ENCODE data around the gene XYLB. TPM values are rescaled to one million over a fixed set of nuclear protein-coding genes. Genes with fewer than 3 reads are reported as not detected.
"Not testable (repeated sequence)": the region's sequence is repeated elsewhere in the genome, so short reads cannot be mapped to it uniquely, and the experiment has no call there.

XYLB gene
- polyA plus RNA-seq (0.50 and 1.8 TPM in 2 replicates), polyA minus RNA-seq (1.7 and 3.1 TPM in 2 replicates)

DNA sequence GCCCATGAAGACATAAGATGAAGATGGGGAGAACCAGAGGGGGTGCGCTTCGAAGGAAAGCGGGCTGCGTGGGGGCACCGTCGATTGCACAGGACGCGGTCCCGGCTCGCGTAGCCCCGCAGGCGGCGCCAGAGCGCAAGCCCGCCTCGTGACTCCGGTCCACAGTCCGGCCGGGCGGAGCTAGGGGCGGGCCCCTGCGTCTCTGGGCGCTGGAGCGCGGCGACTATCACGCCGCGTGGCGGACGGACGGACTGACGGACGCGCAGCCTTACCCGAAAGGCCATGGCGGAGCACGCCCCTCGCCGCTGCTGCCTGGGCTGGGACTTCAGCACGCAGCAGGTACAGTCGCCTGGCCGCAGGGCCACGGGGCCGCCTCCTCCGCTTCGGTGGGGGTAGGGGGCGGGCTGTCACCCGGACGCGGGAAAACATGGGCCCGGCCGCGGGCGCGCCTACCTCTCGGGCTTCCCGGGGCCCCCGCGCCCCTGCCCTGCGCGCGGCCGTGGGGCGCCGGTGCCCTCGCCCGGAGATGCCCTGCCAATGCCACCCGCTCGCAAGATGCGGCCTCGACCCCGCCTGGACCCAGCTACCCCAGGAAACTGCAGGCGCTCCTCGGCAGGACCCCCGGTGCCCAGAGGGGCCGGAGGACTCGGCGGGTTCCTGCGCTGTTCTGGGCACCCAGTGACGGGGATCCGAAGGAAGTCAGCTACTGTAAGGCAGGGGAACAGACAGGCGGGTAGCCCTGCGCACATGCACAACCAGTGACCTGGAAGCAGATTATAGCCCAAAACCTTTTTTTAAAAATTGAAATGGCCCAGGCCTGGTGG lies at the start of gene XYLB:
TSS of gene XYLB (plus strand) at position 199 of the 824 bp plus-strand sequence. CDS start at position 283, 84 bp downstream.
- Histone ChIP-seq H4K20me1 (ENCODE audit: insufficient read depth) (no peaks in the 10 kb centered on the region), H3K4me3 (ENCODE audit: low read length) (peak within 1 kb of the TSS; percentile 87), H3K9me3 (ENCODE audit: low read length) (no peaks in the 10 kb centered on the region), H3F3A (ENCODE audit: insufficient read depth, low read length, poor library complexity, severe bottlenecking) (no peaks in the 10 kb centered on the region), H3K9ac (ENCODE audit: low read length) (peak within 1 kb of the TSS; percentile 58), H3K27ac (ENCODE audit: low read length) (no peak within 1 kb of the TSS), H3K79me2 (replicated peaks; ENCODE audit: insufficient read depth, low read length) (no peaks in the 10 kb centered on the region), H3K36me3 (ENCODE audit: insufficient read depth, low read length) (no peaks in the 10 kb centered on the region), H3K4me2 (ENCODE audit: low read length) (no peak within 1 kb of the TSS), H3K9me2 (ENCODE audit: insufficient read depth, low read length) (no peaks in the 10 kb centered on the region), H2AFZ (ENCODE audit: low read depth, low read length) (peak within 1 kb of the TSS; percentile 60), H3K27me3 (ENCODE audit: insufficient read depth, low read depth, low read length) (no peaks in the 10 kb centered on the region)
- TF ChIP-seq SMC3 (conservative IDR thresholded peaks at IDR 0.05; ENCODE audit: poor library complexity) (peak; percentile 91), MXI1 (conservative IDR thresholded peaks at IDR 0.05; ENCODE audit: poor library complexity, severe bottlenecking) (peak; percentile 80), EZH2 (IDR thresholded peaks at IDR 0.05; ENCODE audit: borderline replicate concordance, insufficient read depth, low read length, poor library complexity, severe bottlenecking) (no peak), TAF1 (IDR thresholded peaks at IDR 0.05; ENCODE audit: low read depth) (no peak), REST (IDR thresholded peaks at IDR 0.05; ENCODE audit: borderline replicate concordance) (no peak), EP300 (conservative IDR thresholded peaks at IDR 0.05; ENCODE audit: poor library complexity, severe bottlenecking) (no peak), RAD21 (conservative IDR thresholded peaks at IDR 0.05) (peak; percentile 79), POLR2AphosphoS5 (IDR thresholded peaks at IDR 0.05) (no peak), CTCF (IDR thresholded peaks at IDR 0.05; ENCODE audit: poor library complexity, severe bottlenecking) (peak; percentile 91)

GRCh38 chr3:38297053-38297452 lies 49.5 kb upstream of the XYLB start:
- H3K4me2 ChIP-seq (ENCODE audit: low read length); H4K20me1 ChIP-seq (ENCODE audit: insufficient read depth); H3K9me3 ChIP-seq (ENCODE audit: low read length); H3K4me3 ChIP-seq (ENCODE audit: low read length); H3K79me2 ChIP-seq (replicated peaks; ENCODE audit: insufficient read depth, low read length); H3K27me3 ChIP-seq (ENCODE audit: insufficient read depth, low read depth, low read length); H2AFZ ChIP-seq (ENCODE audit: low read depth, low read length); H3K36me3 ChIP-seq (ENCODE audit: insufficient read depth, low read length); H3K9me2 ChIP-seq (ENCODE audit: insufficient read depth, low read length); H3K27ac ChIP-seq (ENCODE audit: low read length); H3K9ac ChIP-seq (ENCODE audit: low read length); H3F3A ChIP-seq (ENCODE audit: insufficient read depth, low read length, poor library complexity, severe bottlenecking): not testable (repeated sequence)
